ENCODE results near the gene NAGS. TPM values are rescaled to one million over a fixed set of nuclear protein-coding genes. Genes with fewer than 3 reads are reported as not detected.

The NAGS gene
- total RNA-seq, 4 donors from 2014 or later = 0.73 to 1.9 (median 0.99) TPM

DNA sequence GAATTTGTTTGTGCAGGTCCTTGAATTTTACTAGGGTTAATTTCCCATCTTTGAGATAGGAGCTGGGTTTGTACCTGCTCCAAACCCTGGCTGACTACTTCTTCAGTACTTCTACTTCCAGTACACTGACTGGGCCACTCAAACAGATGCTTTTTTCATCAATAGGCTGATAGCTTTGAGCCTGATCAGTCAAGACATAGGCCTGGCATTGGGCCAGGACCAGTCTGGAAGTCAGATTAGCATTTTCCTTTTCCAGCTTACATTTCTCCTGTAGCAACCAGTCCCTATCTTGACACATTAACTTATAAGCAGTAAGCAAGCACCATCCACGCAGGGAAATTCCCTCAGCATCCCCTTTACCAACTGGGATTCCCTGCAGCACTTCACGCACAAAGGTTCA is 17.8 kb downstream of the NAGS start:
- no peak for DNase-seq (ENCODE audit: low spot score in 2 of 2)
- Histone ChIP-seq H3K4me1 (no peaks in the 10 kb centered on the region), H3K27me3 (no peaks in the 10 kb centered on the region), H3K36me3 (peaks cover 12% of the 10 kb centered on the region), H3K27ac (no peak overlapping the region), H3K4me3 (no peak overlapping the region), H3K9me3 (no peaks in the 10 kb centered on the region)
- no peak for TF ChIP-seq POLR2AphosphoS5 (IDR thresholded peaks at IDR 0.05)
- no peak for TF ChIP-seq POLR2A (IDR thresholded peaks at IDR 0.05)
- TF ChIP-seq, protein P1, sequence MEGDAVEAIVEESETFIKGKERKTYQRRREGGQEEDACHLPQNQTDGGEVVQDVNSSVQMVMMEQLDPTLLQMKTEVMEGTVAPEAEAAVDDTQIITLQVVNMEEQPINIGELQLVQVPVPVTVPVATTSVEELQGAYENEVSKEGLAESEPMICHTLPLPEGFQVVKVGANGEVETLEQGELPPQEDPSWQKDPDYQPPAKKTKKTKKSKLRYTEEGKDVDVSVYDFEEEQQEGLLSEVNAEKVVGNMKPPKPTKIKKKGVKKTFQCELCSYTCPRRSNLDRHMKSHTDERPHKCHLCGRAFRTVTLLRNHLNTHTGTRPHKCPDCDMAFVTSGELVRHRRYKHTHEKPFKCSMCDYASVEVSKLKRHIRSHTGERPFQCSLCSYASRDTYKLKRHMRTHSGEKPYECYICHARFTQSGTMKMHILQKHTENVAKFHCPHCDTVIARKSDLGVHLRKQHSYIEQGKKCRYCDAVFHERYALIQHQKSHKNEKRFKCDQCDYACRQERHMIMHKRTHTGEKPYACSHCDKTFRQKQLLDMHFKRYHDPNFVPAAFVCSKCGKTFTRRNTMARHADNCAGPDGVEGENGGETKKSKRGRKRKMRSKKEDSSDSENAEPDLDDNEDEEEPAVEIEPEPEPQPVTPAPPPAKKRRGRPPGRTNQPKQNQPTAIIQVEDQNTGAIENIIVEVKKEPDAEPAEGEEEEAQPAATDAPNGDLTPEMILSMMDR (IDR thresholded peaks at IDR 0.05) = no peak
- TF ChIP-seq EP300 (IDR thresholded peaks at IDR 0.05) = no peak
- 88% methylated on average over 2 of the region's 2 CpGs for WGBS

DNA sequence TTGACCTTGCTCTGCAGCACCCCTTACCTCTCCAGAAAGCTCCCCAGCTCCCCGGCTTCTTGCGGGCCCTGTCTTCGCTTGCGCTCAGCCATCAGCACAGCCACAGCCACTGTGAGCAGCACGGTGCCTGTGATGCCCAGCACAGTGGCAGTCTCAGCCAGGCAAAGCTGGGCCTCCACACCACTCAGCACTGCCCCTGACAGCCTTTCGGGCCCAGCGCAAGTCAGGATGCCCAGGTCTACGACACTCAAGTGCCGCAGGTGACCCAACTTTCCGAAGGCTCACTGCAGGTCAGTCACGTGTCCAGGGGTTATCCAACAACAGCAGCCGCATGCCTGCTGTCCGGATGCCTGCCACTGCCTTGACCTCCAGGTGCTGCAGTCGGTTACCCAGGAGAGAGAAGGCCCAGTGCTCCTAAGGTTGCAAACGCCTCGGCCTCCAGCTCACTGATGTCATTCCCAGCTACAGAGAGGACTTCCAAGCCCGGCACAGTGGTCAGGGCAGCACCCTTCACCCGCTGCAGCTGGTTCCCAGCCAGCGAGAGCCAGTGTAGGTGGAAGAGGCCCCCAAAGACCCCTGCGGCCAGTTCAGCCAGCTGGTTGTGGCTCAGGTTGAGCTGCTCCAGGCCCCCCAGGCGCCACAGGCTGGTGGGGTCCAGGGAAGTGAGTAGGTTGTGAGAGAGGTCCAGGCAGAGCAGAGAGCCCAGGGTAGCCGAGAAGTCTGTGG is 19.3 kb downstream of the NAGS start:
- H3K36me3 ChIP-seq = peaks cover 16% of the 10 kb centered on the region
- no peak overlapping the region for H3K4me3 ChIP-seq
- no peaks in the 10 kb centered on the region for H3K9me3 ChIP-seq
- no peak overlapping the region for H3K27ac ChIP-seq
- DNase-seq (ENCODE audit: low spot score in 2 of 2) = no peak
- WGBS = 90% methylated on average over 10 of the region's 22 CpGs
- H3K27me3 ChIP-seq = no peaks in the 10 kb centered on the region
- TF ChIP-seq, protein P1 (IDR thresholded peaks at IDR 0.05) = no peak
- TF ChIP-seq POLR2A (IDR thresholded peaks at IDR 0.05) (no peak), POLR2AphosphoS5 (IDR thresholded peaks at IDR 0.05) (no peak), EP300 (IDR thresholded peaks at IDR 0.05) (no peak)
- H3K4me1 ChIP-seq = no peaks in the 10 kb centered on the region

DNA sequence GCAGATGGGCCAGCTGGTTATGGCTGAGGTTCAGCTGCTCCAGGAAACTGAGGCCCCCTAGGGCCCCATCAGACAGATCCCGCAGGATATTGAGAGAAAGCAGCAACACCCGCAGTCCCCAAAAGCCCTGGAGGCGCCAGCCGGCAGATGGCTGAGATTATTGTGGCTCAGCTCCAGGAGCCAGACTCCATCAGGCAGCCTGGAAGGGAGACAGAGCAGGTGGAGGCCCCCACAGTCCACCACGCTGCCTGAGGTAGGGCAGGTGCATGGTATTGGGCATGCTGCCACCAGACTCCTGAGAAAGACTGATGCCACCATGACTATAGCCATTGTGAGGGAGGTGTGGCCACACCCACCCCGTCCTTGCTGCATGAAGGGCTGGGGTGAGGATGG is 19.8 kb downstream of the NAGS start:
- Histone ChIP-seq H3K9me3 (no peaks in the 10 kb centered on the region), H3K27me3 (no peaks in the 10 kb centered on the region), H3K4me1 (no peaks in the 10 kb centered on the region), H3K4me3 (no peak overlapping the region), H3K27ac (no peak overlapping the region), H3K36me3 (peaks cover 16% of the 10 kb centered on the region)
- TF ChIP-seq POLR2A (IDR thresholded peaks at IDR 0.05) (no peak), POLR2AphosphoS5 (IDR thresholded peaks at IDR 0.05) (no peak)
- 75% methylated on average over 5 of the region's 6 CpGs for WGBS
- no peak for DNase-seq (ENCODE audit: low spot score in 2 of 2)

DNA sequence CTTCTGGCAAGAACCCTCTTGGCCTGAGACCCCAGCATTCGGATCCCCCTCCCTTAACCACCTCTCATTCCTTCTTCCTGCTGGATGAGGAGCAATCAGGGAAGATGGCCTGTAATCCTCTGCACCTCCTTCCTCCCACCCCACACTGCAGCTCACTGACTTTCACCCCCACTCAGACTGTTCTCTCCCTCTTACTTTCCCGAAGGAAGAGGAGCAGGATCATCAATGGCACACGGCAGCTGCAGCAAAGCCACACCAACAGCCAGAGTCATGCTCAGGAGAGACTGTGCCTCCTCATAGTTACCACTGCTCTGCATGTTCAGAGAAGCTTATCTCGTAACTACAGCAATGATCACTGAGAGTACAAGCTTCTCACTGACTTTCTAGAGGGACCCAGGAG is 20.4 kb downstream of the NAGS start:
- Histone ChIP-seq H3K4me1 (no peaks in the 10 kb centered on the region), H3K9me3 (no peaks in the 10 kb centered on the region), H3K27me3 (no peaks in the 10 kb centered on the region), H3K36me3 (peaks cover 16% of the 10 kb centered on the region), H3K4me3 (no peak overlapping the region), H3K27ac (no peak overlapping the region)
- TF ChIP-seq, protein P1 (IDR thresholded peaks at IDR 0.05) = no peak
- TF ChIP-seq EP300 (IDR thresholded peaks at IDR 0.05) = no peak
- TF ChIP-seq POLR2AphosphoS5 (IDR thresholded peaks at IDR 0.05) = no peak
- 90% methylated on average over 4 of the region's 4 CpGs for WGBS
- no peak for DNase-seq (ENCODE audit: low spot score in 2 of 2)

DNA sequence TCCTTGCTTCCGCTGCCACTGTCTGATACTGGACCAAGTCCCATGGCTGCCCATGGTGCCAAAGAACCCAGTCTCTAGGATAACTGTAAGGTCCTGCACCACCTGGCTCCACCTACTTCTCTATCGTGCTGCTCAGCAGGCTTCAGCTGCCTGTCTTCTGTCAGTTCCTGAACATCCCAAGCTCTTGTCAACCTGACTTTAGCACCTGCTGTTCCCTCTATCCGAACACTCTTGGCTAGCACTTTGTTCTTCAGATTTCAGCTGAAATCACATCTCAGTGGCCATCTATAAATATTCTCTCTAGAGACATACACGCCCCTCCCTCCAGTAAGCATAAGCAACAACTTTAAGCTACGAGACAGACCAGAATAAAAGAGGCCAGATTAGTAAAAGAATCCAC is 25.3 kb downstream of the NAGS start:
- TF ChIP-seq POLR2A (IDR thresholded peaks at IDR 0.05) = no peak
- TF ChIP-seq EP300 (IDR thresholded peaks at IDR 0.05) = no peak
- TF ChIP-seq, protein P1 (IDR thresholded peaks at IDR 0.05) = no peak
- no peak for TF ChIP-seq POLR2AphosphoS5 (IDR thresholded peaks at IDR 0.05)
- Histone ChIP-seq H3K36me3 (peaks cover 22% of the 10 kb centered on the region), H3K27me3 (no peaks in the 10 kb centered on the region), H3K4me1 (no peaks in the 10 kb centered on the region), H3K4me3 (no peak overlapping the region), H3K27ac (no peak overlapping the region), H3K9me3 (no peaks in the 10 kb centered on the region)
- no peak for DNase-seq (ENCODE audit: low spot score in 2 of 2)
- 85% methylated on average over 5 of the region's 5 CpGs for WGBS

DNA sequence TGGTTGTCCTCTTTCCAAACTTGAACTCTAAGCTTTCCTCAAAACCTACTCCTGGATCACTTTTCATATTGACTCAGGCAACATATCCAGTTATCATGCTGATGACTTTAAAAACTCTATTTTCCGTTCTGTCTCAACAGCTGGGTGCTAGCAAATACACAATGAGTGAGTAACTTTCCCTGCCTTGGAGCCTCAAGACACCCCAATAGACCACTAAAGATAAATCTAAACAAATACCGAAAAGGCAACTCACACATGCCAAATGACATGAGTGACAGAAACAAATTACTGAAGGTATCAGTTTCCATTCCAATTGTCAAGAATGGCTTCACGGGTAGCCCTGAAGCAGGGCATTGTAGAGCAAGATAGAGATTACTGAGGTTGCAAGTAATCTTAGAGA is 26.1 kb downstream of the NAGS start:
- Histone ChIP-seq H3K36me3 (peaks cover 22% of the 10 kb centered on the region), H3K4me1 (no peaks in the 10 kb centered on the region), H3K27me3 (no peaks in the 10 kb centered on the region), H3K4me3 (no peak overlapping the region), H3K9me3 (no peaks in the 10 kb centered on the region), H3K27ac (no peak overlapping the region)
- no peak for DNase-seq (ENCODE audit: low spot score in 2 of 2)
- 96% methylated on average over 3 of the region's 3 CpGs for WGBS
- TF ChIP-seq POLR2AphosphoS5 (IDR thresholded peaks at IDR 0.05) = no peak
- TF ChIP-seq POLR2A (IDR thresholded peaks at IDR 0.05) = no peak
- TF ChIP-seq, protein P1 (IDR thresholded peaks at IDR 0.05) = no peak
- TF ChIP-seq EP300 (IDR thresholded peaks at IDR 0.05) = no peak
